Gastroesophageal sphincter (tissue), 3 donors: ENCODE measurements around the gene S100A14.

Experiments
- CTCF ChIP-seq, 4 experiments: fragments of 200-600 bp in 2 of 4; fragments of 450-650 bp in 2 of 4; sonication (generic) in 1 of 4; IDR thresholded peaks; one replicate each; pipeline ENCODE4 v1.5.1; 2017 to 2019; ENCODE audit warnings: antibody characterized with exemption in 4 of 4, mild to moderate bottlenecking in 2 of 4, moderate library complexity in 2 of 4
- POLR2AphosphoS5 ChIP-seq: sonication (generic); formaldehyde crosslinking; IDR thresholded peaks from one replicate; pipeline ENCODE4 v1.6.1; 2017; ENCODE audit warnings: antibody characterized with exemption

GRCh38 chr1:153633161-153633753, 17.1 kb upstream of the S100A14 start:
- TF ChIP-seq CTCF (IDR thresholded peaks at IDR 0.05): no peak
- TF ChIP-seq POLR2AphosphoS5: no peak
